GM18909 (cell line): ENCODE results near the gene TMEM144.
"Not testable (repeated sequence)": the region's sequence is repeated elsewhere in the genome, so short reads cannot be mapped to it uniquely, and the experiment has no call there.

Source experiments
- ATAC-seq: cut with Tn5 transposase; IDR thresholded peaks from one replicate; pipeline ENCODE4 v1.9.1; 2021; ENCODE audit warnings: mild to moderate bottlenecking; ENCODE audit not compliant: unreplicated experiment, poor library complexity

The TMEM144 gene

GRCh38 chr4:158189422-158189821, 20.9 kb upstream of the TMEM144 start:
- ATAC-seq = no peak

GRCh38 chr4:158190718-158191117, 19.6 kb upstream of the TMEM144 start:
- no peak for ATAC-seq

GRCh38 chr4:158192439-158193158, 17.7 kb upstream of the TMEM144 start:
- ATAC-seq = no peak

GRCh38 chr4:158193171-158193749, 17.0 kb upstream of the TMEM144 start:
- ATAC-seq = peak; percentile 65

GRCh38 chr4:158195297-158195696, 15.0 kb upstream of the TMEM144 start:
- no peak for ATAC-seq

- no peak for ATAC-seq
Measured at GRCh38 chr4:158197194-158197776, 13.0 kb upstream of the TMEM144 start.

- no peak for ATAC-seq
Measured at GRCh38 chr4:158200214-158200613, 10.1 kb upstream of the TMEM144 start.

- ATAC-seq = no peak
Measured at GRCh38 chr4:158201322-158201721, 9.0 kb upstream of the TMEM144 start.

GRCh38 chr4:158201876-158202275, 8.4 kb upstream of the TMEM144 start:
- no peak for ATAC-seq

- ATAC-seq = no peak
Measured at GRCh38 chr4:158202481-158202880, 7.8 kb upstream of the TMEM144 start.

GRCh38 chr4:158203436-158203835, 6.8 kb upstream of the TMEM144 start:
- ATAC-seq = no peak

- ATAC-seq = no peak
Measured at GRCh38 chr4:158203929-158204328, 6.4 kb upstream of the TMEM144 start.

GRCh38 chr4:158208963-158209640, 1.2 kb upstream of the TMEM144 start:
- ATAC-seq = peak; percentile 51

- no peak for ATAC-seq
Measured at GRCh38 chr4:158211222-158211621, 936 bp downstream of the TMEM144 start.

- no peak for ATAC-seq
Measured at GRCh38 chr4:158213466-158213865, 3.2 kb downstream of the TMEM144 start.

GRCh38 chr4:158214856-158215255, 4.6 kb downstream of the TMEM144 start:
- no peak for ATAC-seq

GRCh38 chr4:158217763-158218162, 7.5 kb downstream of the TMEM144 start:
- no peak for ATAC-seq

- ATAC-seq = peak; percentile 38
Measured at GRCh38 chr4:158219623-158220022, 9.3 kb downstream of the TMEM144 start.

GRCh38 chr4:158224318-158224717, 14.0 kb downstream of the TMEM144 start:
- not testable (repeated sequence) for ATAC-seq

GRCh38 chr4:158224999-158225398, 14.7 kb downstream of the TMEM144 start:
- ATAC-seq = not testable (repeated sequence)

GRCh38 chr4:158227880-158228279, 17.6 kb downstream of the TMEM144 start:
- ATAC-seq = not testable (repeated sequence)
